ENCODE measurements around the gene VAV1. TPM values are rescaled to one million over a fixed set of nuclear protein-coding genes. Genes with fewer than 3 reads are reported as not detected.
"Not testable (repeated sequence)": the region's sequence is repeated elsewhere in the genome, so short reads cannot be mapped to it uniquely, and the experiment has no call there.

Gene VAV1
- total and polyA plus RNA-seq, 9 of the 15 experiments (the other 6 are each of a cell fraction or from before 2014, with no cell fraction given) = 0.46 to 20.1 (median 11.1) TPM

DNA sequence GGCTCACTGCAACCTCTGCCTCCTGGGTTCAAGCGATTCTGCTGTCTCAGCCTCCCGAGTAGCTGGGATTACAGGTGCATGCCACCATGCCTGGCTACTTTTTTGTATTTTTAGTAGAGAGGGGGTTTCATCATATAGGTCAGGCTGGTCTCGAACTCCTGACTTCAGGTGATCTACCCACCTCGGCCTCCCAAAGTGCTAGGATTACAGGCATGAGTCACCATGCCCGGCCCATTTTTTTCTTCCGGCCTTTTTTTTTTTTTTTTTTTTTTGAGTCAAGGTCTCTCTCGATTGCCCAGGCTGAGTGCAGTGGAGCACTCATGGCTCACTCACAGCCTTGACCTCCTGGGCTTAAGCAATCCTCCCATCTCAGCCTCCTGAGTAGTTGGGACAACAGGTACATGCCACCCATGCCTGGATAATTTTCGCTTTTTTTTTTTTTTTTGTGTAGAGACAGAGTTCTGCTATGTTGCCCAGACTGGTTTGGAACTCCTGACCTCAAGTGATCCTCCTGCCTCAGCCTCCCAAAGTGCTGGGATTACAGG is 10.2 kb upstream of the VAV1 start:
- BruUV-seq (replicated peaks) = not testable (repeated sequence)

More for the DNA sequence above, 10.2 kb upstream of the VAV1 start:
- POLR2A ChIA-PET = interaction anchor here (1.0 kb wide), 1 partner anchor 12 kb away, joined by 4 read pairs; no protein-coding TSS in a partner anchor
- in situ Hi-C loops (cut with MboI); H2AFZ ChIP-seq (ENCODE audit: low read depth, low read length); FAIRE-seq; H3K9ac ChIP-seq (ENCODE audit: insufficient read depth in 1 of 2, low read depth in 2 of 2, low read length in 2 of 2); ATAC-seq; CTCF ChIA-PET (ENCODE audit: low intra/inter-chr PET ratio); H3K27me3 ChIP-seq (ENCODE audit: control insufficient read depth in 2 of 2, insufficient read depth in 2 of 2, low read length in 2 of 2); H3K4me2 ChIP-seq (ENCODE audit: insufficient read depth, low read length); H3K9me3 ChIP-seq (replicated peaks; ENCODE audit: control insufficient read depth, insufficient read depth, low read depth, low read length); H3K4me3 ChIP-seq; H3K9me1 ChIP-seq (ENCODE audit: control insufficient read depth, insufficient read depth, low read length); DNase-seq (ENCODE audit: extremely low read depth in 1 of 4, low spot score in 3 of 4); H4K20me1 ChIP-seq (replicated peaks; ENCODE audit: control insufficient read depth, insufficient read depth, low read length); H3K27ac ChIP-seq (ENCODE audit: extremely low read depth, low read depth, low read length): not testable (repeated sequence)
- intact Hi-C loops (cut with micrococcal nuclease) = loop anchor here (10.0 kb wide), 1 partner anchor 102 kb away; no protein-coding TSS in a partner anchor
- H3K36me3 ChIP-seq (ENCODE audit: control insufficient read depth, insufficient read depth, low read length) = peaks cover 13% of the 10 kb centered on the region; the same call in 2 of the 3 replicates
- 58% methylated on average over 6 of the region's 8 CpGs for WGBS (ENCODE audit: insufficient coverage, low coverage, missing lambda C conversion rate)
- peaks cover 9 to 16% of the 10 kb centered on the region in 2 experiments for H3K4me1 ChIP-seq (replicated peaks in 1 of 2; ENCODE audit: control insufficient read depth in 2 of 2, insufficient read depth in 2 of 2, low read length in 2 of 2)
- peaks cover 13% of the 10 kb centered on the region for H3K79me2 ChIP-seq (ENCODE audit: control insufficient read depth, insufficient read depth, low read length)
- TF ChIP-seq, protein P1, sequence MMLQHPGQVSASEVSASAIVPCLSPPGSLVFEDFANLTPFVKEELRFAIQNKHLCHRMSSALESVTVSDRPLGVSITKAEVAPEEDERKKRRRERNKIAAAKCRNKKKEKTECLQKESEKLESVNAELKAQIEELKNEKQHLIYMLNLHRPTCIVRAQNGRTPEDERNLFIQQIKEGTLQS (IDR thresholded peaks at IDR 0.05) = peak; percentile 57
- TF ChIP-seq, protein P1 (CRISPR knock-in tag; conservative IDR thresholded peaks at IDR 0.05) = not testable (repeated sequence)

Measured in K562 (cell line).